HG03469 (cell line): Measurements from ENCODE around the gene CALHM5.
"Not testable (repeated sequence)": the region's sequence is repeated elsewhere in the genome, so short reads cannot be mapped to it uniquely, and the experiment has no call there.

Source experiments
- ATAC-seq: cut with Tn5 transposase; IDR thresholded peaks from one replicate; pipeline ENCODE4 v1.9.1; 2021; ENCODE audit warnings: mild to moderate bottlenecking, moderate library complexity, moderate number of reproducible peaks; ENCODE audit not compliant: unreplicated experiment

Gene CALHM5, protein sequence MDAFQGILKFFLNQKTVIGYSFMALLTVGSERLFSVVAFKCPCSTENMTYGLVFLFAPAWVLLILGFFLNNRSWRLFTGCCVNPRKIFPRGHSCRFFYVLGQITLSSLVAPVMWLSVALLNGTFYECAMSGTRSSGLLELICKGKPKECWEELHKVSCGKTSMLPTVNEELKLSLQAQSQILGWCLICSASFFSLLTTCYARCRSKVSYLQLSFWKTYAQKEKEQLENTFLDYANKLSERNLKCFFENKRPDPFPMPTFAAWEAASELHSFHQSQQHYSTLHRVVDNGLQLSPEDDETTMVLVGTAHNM

DNA sequence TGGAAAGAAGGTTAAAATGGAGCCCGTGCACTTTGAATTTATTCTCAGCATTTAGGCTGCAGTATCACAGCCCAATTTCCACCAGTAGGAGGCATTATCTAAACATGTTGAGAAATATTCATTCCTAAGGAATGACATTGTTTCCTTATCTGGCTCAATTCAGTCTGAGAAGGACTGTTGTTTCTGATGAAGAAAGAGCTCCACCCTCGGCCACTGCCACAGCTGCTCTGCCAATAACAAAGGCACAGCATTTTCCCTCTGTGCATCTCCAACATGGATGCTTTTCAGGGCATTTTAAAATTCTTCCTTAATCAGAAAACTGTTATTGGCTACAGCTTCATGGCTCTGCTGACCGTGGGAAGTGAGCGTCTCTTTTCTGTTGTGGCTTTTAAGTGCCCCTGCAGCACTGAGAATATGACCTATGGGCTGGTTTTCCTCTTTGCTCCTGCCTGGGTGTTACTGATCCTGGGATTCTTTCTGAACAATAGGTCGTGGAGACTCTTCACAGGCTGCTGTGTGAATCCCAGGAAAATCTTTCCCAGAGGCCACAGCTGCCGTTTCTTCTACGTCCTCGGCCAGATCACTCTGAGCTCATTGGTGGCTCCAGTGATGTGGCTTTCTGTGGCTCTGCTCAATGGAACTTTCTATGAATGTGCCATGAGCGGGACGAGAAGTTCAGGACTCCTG, at the start of gene CALHM5:
Gene CALHM5, plus strand, starts transcription at position 216 of the 687 bp plus-strand sequence. Its CDS starts 58 bp downstream, at position 274.
- ATAC-seq, result no peak

DNA sequence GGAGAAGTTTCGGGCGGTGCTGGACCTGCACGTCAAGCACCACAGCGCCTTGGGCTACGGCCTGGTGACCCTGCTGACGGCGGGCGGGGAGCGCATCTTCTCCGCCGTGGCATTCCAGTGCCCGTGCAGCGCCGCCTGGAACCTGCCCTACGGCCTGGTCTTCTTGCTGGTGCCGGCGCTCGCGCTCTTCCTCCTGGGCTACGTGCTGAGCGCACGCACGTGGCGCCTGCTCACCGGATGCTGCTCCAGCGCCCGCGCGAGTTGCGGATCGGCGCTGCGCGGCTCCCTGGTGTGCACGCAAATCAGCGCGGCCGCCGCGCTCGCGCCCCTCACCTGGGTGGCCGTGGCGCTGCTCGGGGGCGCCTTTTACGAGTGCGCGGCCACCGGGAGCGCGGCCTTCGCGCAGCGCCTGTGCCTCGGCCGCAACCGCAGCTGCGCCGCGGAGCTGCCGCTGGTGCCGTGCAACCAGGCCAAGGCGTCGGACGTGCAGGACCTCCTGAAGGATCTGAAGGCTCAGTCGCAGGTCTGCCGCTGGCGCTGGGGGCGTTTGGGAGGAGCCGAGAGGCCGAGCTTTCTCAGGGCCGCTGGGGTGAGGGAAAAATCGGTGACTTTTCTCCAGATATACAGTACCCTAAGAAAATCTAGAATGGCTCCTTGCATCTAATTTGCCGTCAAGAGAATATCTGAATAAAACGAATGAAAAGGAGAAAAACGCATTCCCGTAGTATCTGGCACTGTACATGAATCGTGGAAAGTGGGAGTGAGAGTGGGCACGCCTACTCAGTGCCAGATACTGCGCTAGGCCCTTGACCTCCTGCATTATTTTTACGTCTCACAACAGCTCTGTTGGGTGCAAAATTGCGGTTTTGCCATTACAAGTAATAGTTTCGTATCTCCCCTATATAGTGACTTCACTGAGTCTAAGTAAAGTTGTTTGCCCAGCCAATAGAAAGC, 49.2 kb upstream of the CALHM5 start:
- ATAC-seq, result peak; percentile 68

DNA sequence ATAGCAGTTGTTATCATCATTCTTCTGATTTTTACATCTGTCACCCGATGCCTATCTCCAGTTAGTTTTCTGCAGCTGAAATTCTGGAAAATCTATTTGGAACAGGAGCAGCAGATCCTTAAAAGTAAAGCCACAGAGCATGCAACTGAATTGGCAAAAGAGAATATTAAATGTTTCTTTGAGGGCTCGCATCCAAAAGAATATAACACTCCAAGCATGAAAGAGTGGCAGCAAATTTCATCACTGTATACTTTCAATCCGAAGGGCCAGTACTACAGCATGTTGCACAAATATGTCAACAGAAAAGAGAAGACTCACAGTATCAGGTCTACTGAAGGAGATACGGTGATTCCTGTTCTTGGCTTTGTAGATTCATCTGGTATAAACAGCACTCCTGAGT, 48.1 kb upstream of the CALHM5 start:
- ATAC-seq, result no peak

DNA sequence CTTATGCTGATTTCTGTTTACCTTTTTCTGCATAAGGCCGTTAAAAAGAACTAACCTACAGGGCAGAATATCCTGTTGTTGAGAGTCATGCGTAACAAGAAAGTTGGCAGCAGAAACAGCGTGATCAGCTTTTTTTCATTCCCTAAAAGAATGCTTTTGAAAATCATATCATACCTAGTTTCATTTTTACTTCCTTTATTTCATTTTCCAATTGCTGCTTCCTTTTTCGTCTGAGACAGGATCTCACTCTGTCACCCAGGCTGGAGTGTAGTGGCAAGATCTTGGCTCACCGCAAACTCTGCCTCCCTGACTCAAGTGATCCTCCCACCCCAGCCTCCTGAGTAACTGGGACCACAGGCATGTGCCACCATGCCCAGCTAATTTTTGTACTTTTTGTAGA, 46.2 kb upstream of the CALHM5 start:
- ATAC-seq, result no peak

DNA sequence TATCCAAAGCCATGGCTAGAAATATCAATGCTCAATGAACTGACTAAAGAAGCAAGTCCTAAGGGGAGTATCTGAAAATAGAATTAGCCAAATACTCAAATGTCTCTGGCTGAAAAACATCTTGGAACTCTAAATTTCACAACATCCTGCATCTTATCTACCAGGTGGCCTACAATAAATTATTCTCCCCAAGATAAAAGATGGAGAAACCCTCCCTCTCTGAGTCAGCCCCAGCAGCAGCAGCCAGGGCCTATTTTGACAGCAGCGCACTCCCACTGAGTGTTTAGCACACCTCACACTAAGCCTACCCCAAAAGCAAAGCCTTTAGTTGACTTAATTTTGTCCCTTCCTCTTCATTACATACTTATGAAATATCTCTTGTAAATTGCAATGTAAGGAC, 44.3 kb upstream of the CALHM5 start:
- ATAC-seq, result no peak

DNA sequence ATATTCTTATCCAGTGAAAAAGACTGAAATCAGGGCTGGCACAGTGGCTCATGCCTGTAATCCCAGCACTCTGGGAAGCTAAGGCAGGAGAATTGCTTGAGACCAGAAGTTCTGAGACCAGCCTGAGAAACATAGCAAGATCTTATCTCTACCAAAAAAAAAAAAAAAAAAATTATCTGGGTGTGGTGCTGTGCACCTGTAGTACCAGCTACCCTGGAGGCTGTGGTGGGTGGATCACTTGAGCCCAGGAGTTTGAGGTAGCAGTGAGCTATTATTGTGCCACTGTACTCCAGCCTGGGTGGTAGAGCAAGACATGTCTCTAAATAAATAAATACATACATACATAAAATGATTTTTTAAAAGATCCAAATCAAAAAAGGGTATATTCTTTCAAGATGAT, 43.9 kb upstream of the CALHM5 start:
- no peak for ATAC-seq

DNA sequence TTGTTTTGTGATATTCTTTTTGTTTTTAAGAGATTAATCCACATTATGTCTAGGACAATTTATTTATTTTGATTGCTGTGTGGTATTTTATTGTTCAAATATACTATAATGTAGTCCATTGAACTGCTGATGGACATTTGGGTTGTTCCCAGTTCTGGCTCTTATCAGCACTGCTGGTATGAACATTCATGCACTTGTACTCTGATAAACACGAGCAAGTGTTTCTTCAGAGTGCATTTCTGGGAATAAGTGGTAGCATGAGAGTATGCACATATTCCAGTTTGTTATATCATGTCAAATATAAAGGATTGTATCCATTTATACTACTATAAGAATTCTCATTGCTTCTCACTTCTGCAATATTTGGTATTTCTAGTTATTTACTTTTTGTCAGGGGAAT, 43.1 kb upstream of the CALHM5 start:
- no peak for ATAC-seq

DNA sequence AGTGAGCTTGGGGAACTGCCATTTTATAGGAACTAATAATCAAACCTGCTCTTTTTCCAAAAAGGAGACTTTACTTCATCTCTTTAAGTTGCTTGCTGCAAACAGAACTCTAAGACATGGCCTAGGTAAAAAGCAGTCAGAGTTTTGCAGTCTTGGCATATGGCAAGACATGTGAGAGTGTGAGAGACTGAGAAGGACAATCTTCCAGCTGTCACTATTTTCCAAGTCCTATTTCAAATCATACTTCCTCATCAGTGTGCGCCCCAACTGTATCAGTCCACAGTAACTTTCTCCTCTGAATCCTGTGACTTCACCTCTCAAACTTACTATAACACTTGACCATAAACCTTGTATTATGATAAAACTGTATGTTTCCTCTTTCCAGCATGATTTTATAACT, 39.9 kb upstream of the CALHM5 start:
- no peak for ATAC-seq

DNA sequence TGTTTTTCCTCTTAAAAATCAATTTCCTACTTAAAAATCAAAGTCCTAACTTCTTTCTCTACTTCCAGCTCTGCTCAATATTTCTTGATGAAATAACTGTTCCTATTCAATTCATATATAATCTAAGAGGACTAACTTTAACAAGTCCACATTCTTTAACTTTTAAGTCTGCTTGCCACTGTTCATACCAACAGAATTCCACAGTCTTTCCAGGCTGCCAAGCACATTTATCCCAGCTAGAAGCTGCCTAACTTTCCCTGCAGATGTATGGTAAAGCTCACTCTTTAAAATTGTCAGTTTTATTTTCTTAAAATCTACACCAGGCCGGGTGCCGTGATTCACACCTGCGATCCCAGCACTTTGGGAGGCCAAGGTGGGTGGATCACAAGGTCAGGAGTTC, 38.7 kb upstream of the CALHM5 start:
- no peak for ATAC-seq

DNA sequence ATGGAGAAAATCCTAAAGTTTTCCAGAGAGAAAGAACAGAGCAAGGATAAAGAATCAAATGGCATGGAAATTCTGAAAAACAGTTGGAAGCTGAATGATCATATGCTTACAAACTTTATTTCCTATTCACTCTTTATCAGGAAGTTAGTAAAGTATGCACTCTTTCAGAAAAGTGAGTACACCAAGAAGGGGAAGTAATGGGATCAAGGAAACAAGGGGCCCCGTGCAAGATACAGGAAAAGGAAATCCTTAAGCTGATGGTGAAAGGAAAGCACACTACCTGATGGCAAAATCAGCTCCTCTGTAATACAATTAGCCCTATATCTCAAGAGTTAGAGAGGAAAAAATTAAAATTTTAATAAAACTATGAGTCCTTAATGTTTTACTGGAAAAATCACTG, 36.3 kb upstream of the CALHM5 start:
- ATAC-seq, result no peak

DNA sequence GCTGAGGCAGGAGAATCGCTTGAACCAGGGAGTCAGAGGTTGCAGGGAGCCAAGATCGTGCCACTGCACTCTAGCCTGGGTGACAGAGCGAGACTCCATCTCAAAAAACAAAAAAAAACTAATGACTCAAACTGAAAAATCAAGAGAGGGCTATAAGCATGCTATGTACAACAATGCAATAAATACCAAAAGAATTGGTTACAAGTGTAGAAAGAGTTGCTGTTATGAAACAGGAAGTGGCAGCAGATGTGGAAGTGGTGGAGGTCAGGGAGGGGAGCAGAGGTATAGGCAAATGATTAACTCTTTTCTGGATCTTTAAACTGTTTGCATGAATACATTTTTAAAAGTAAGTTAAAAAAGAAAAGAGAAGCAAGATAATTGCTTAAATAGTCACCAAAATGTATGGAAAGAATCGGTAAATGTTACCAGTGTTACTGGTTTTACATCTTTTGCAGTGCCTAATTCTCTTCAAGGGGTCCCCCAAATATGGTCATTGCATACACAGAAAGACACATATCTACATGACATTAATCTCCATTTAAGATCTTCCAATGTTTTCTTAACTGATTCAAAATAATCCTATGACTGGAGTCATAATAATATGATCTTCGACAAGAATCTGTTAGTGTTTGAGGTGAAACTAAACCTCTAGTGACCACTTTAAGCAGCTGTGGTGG, 35.3 kb upstream of the CALHM5 start:
- peak; percentile 100 for ATAC-seq

DNA sequence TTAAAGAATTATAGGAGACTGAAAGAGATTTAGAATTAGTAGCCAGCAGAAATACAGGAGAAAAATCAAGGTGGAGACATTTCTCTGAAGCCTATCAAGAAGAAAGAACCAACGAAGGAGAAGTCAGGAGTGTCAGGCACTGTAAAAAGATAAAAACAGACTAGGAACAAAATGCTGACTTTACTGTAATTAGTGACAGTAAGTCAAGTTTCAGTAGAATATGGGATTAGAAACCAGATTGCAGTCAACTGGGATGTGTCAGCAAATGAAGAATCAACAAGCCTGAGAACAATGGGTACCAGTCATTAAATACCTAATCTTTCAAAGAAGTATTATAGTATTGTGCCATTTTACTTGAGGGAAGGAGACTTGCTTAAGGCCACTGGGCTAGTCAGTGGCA, 28.7 kb upstream of the CALHM5 start:
- ATAC-seq, result no peak

DNA sequence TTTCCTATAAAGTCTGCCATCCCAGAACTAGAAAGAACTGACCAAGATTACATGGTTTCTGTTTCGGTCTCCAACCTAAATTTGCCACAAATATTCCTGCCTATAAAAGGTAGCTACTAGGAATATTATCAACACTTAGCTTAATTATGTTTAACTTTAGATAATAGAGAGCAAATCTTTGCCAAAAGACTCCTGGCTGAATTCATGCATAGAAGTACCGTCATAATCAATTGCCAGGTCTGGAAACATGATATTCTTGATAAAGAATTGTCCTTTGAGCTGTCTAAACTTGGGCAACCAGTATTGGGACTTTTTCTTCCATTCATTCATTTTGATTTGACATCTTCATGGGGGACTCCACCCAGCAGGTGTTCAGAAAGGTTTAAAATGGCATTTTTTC, 27.8 kb upstream of the CALHM5 start:
- ATAC-seq, result no peak

DNA sequence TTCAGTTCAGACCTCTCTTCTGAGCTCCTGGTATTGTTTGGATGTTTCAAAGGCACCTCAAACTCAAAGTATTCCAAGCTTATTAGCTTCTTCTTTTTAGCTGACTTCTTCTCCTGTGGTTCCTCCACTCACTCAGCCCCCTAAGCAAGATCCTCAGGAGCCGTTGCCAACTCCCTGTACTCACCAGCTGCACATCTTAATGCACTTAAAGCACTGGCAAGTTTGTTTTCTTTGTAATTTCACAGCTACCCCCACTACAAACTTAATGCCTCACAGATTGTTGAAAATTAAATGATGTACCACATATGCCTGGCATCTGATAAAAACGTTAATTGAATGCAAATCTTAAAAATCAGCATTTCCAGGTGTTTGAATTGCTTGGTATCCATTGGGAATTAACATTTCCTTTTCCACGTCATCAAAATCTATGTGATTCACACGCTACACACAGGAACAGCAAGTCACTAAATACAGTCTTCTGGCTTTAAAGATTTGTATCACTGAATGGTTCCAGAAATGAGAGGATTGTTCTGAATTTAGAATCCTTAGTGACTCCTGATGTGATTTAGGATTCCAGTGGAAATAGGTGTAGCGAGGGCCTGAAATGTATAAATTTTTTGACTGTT, 25.8 kb upstream of the CALHM5 start:
- no peak for ATAC-seq

DNA sequence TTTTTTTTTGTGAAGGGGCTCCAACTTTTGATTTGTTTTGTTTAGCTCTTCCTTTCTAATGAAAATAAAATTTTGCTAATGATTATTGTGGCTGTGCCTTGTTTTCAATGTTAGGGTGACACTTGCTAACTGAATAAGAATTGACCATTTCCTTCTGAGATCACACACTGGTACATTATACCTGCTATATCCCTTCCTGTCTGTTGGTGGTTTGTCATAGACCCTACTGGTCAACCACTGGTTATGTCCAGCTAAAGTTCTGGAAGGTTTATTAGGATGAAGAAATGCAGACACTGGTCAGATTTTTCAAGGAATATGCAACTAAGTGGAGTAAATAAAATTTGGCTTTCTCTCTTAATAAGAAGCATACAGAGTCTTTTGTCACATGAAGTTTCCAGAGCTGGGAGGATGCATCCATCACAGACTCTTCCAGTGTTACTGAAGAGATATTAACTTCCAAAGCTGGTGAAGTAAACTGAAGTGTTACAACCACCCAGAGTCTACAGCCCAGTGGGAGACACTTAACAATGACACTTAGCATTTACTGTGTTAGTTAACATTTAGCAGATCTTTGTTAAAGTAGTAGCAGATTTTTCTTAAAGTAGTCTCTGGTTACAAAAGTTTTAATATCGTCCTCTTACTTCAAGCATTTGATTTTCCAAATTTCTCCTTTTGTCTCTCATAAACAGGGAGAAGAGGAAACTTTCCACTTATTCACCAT, 19.7 kb upstream of the CALHM5 start:
- no peak for ATAC-seq

DNA sequence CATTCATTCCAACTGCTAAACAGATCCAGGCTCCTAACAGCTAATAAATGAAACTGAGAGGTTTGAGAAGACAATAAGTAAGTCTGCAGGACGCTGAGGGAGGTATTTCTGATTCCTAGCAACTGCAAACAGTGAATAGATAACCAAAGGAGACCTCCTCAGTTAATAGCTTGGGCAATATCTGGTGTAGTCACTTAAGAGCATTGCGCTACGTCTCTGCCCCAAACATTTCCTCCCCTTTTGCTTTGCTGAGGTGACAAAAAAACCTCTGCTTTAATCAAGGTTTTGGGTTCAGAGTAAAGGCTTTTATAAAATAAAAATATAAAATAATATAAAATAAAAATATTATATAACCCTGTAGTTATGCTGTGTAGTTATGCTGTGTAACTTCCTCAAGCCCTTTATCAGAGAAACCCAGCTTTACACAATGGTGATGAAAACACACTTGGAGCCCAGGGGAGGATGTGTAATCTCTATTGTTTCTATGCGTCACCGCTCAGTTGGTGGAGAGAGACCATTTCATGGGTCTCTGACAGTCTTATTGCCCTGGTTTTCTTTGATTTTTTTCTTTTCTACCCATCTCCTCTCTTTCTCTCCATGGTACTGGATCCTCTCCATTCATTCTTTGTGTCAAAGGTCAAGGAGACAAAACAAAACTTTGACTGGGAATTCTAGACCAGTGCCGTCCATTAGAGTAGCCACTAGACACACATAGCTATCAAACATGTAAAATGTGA, 18.9 kb upstream of the CALHM5 start:
- ATAC-seq, result no peak

DNA sequence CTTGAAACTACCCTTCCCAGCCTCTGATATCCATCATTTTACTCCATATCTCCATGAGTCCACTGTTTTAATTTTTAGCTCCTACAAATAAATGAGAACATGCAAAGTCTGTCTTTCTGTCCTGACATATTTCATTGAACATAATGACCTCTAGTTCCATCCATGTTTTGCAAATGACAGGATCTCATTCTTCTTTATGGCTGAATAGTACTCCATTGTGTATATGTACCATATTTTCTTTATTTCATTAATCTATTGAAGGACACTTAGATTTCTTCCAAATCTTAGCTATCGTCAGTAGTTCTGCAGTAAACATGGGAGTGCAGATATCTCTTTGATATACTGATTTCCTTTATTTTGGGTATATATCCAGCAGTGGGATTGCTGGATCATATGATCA, 16.3 kb upstream of the CALHM5 start:
- not testable (repeated sequence) for ATAC-seq

DNA sequence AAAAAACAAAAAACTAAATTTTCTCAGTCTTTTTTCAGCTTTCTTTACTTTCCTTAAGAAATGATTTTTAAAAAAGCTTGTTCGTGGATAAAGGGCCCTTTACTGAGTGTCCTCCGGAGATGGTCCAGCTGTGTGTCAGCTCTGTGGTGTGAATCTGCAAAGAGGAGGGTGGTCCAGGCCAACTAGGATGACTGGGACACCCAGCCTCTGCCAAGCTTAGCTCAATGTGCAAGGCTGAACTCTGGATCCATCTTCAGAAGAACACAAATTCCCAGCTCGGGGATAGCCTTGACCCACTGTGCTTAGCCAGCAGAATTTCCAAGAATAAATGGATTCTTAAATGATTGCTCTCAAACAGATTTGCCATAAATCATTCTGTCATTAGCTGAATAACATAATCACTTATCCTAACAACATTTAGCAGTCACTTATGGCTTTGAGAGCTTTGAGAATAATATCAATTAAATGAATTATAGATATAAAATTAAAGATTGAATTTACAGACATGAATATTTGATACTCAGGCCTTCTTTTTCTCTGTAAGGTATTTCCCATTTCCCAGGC, 14.2 kb upstream of the CALHM5 start:
- ATAC-seq, result no peak

DNA sequence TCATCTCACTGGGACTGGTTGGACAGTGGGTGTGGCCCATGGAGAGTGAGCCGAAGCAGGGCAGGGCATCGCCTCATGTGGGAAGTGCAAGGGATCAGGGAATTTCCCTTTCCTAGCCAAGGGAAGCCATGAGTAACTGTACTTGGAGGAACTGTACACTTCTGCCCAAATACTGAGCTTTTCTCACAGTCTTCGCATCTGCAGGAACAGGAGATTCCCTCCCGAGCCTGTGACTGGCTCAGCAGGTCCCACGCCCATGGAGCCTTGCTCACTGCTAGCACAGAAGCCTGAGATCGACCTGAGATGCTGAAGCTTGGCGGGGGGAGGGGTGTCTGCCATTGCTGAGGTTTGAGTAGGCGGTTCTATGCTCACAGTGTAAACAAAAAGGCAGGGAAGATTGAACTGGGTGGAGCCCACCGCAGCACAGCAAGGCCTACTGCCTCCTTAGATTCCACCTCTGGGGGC, 10.4 kb upstream of the CALHM5 start:
- no peak for ATAC-seq
